Adrenal gland (tissue), 12 donors: Measurements from ENCODE around the gene OPRM1. TPM values are rescaled to one million over a fixed set of nuclear protein-coding genes. Genes with fewer than 3 reads are reported as not detected.

ENCODE experiments used
- DNase-seq, 7 donors: peaks; one replicate each; pipeline ENCODE4 v3.0.0-alpha.2; 2019 to 2020
- H3K27ac ChIP-seq, 5 donors: fragments of 200-600 bp; sonication (generic) in 4 of 5; 1 replicate in 3 of 5; 2 replicates in 2 of 5; pipeline versions ENCODE4 v1.5.1 to v1.8.0; 2016 to 2020; ENCODE audit warnings: mild to moderate bottlenecking in 1 of 5
- H3K27me3 ChIP-seq: fragments of 200-600 bp; 2 replicates; pipeline ENCODE4 v1.8.0; 2021
- H3K36me3 ChIP-seq, 2 donors: fragments of 200-600 bp; replicated peaks in 1 of 2; 1 replicate in 1 of 2; 2 replicates in 1 of 2; pipeline versions ENCODE4 v1.5.1 to v1.8.0; 2018 to 2022
- H3K4me1 ChIP-seq, 2 donors: fragments of 200-600 bp; replicated peaks in 1 of 2; 1 replicate in 1 of 2; 2 replicates in 1 of 2; pipeline versions ENCODE4 v1.5.1 to v1.8.0; 2018 to 2021
- H3K4me3 ChIP-seq, 4 donors: fragments of 200-600 bp; sonication (generic) in 3 of 4; one replicate each; pipeline ENCODE4 v1.5.1; 2016 to 2018
- H3K9me3 ChIP-seq, 3 donors: fragments of 200-600 bp; sonication (generic) in 1 of 3; replicated peaks in 1 of 3; 1 replicate in 2 of 3; 2 replicates in 1 of 3; pipeline versions ENCODE4 v1.5.1 to v1.8.0; 2016 to 2021
- POLR2A ChIP-seq, 2 donors: fragments of 450-650 bp; IDR thresholded peaks; one replicate each; pipeline ENCODE4 v1.6.1; 2017; ENCODE audit warnings: antibody characterized with exemption in 2 of 2, mild to moderate bottlenecking in 2 of 2, moderate library complexity in 1 of 2
- WGBS, 4 donors: extraction: QIAGEN DNeasy Blood & Tissue Kit in 2 of 4; methylation state at CpG; one replicate each; pipeline versions ENCODE4 v1.1.5 to v1.1.7; 2013 to 2017; 5-methylcytosine and 5-hydroxymethylcytosine counted together
- intact Hi-C, 2 donors: fragments of 100-400 bp; cut with DNase I; formaldehyde crosslinking; loops; one replicate each; pipeline versions ENCODE4 v1.14.1 to v1.15.0; 2022 to 2023
- polyA plus RNA-seq, 3 donors: library from polyadenylated mRNA; stranded (reverse); fragments of 200-250 nt in 2 of 3; fragments of 350-450 nt in 1 of 3; fragmentation: Illumina TruSeq in 1 of 3; extraction: RNeasy Lipid Tissue Mini Kit (QIAGEN cat#74804) in 1 of 3; gene quantifications; one replicate each; pipeline ENCODE4 v1.2.3, GENCODE V29; 2013 to 2014
- total RNA-seq, 9 donors: library from RNA; depleted of rRNA in 4 of 9; stranded (reverse); fragments of >200 nt in 4 of 9; fragments of 120-200 nt in 1 of 9; fragmentation: NEBNext Ultra II Directional in 1 of 9; extraction: Animal tissue kit (Norgen Biotek cat#: 25700) in 1 of 9; gene quantifications; one replicate each; pipeline versions ENCODE4 v1.1.0 to v1.2.4, GENCODE V29; 2013 to 2023
- TF ChIP-seq, protein P1 (sequence below), 6 experiments: fragments of 450-650 bp in 4 of 6; fragments of 200-600 bp in 2 of 6; sonication (generic) in 1 of 6; IDR thresholded peaks; 1 replicate in 5 of 6; 2 replicates in 1 of 6; pipeline versions ENCODE4 v1.5.1 to v1.8.0; 2016 to 2021; ENCODE audit warnings: antibody characterized with exemption in 6 of 6, mild to moderate bottlenecking in 2 of 6, moderate library complexity in 1 of 6
- donor health status: healthy with polysubstance abuse.
- donor health status: Bipolar disorder and iron deficiency.
- donor health status: DM: yes; HTN: yes; CAD: no.
- donor health status: DM: no; HTN: no; CAD: no.
- donor health status: DM: no; HTN: no; CAD: no.
- donor health status: DM: yes; HTN: yes; CAD: no.

The OPRM1 gene
- total and polyA plus RNA-seq, 12 donors = 0.19 to 3.5 (median 1.0) TPM; not detected in 4

DNA sequence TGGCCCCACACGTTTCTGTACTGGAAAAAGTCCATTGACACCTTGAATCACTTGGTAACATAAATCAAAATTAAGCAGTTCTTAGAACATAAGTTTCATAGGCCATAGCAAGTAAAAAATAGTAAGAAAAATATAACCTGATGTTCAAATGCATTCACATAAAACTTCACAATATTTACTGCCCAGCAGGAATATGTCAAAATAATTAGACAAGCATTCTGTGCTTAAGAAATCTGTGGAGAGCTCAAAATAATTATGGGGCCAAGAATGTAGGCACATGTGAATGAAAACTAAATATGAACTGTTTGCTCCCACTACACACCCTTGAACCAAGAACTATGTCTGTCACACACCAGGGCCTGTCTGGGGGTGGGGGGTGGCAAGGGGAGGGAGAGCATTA, 246.8 kb downstream of the OPRM1 start:
- Histone ChIP-seq H3K4me3 (no peak overlapping the region), H3K4me1 (no peaks in the 10 kb centered on the region), H3K27me3 (no peaks in the 10 kb centered on the region), H3K36me3 (no peaks in the 10 kb centered on the region), H3K27ac (no peak overlapping the region), H3K9me3 (no peaks in the 10 kb centered on the region)
- TF ChIP-seq, protein P1, sequence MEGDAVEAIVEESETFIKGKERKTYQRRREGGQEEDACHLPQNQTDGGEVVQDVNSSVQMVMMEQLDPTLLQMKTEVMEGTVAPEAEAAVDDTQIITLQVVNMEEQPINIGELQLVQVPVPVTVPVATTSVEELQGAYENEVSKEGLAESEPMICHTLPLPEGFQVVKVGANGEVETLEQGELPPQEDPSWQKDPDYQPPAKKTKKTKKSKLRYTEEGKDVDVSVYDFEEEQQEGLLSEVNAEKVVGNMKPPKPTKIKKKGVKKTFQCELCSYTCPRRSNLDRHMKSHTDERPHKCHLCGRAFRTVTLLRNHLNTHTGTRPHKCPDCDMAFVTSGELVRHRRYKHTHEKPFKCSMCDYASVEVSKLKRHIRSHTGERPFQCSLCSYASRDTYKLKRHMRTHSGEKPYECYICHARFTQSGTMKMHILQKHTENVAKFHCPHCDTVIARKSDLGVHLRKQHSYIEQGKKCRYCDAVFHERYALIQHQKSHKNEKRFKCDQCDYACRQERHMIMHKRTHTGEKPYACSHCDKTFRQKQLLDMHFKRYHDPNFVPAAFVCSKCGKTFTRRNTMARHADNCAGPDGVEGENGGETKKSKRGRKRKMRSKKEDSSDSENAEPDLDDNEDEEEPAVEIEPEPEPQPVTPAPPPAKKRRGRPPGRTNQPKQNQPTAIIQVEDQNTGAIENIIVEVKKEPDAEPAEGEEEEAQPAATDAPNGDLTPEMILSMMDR (IDR thresholded peaks at IDR 0.05) = no peak
- no peak for TF ChIP-seq POLR2A (IDR thresholded peaks at IDR 0.05)
- DNase-seq = no peak
- intact Hi-C loops = no loop called here
- WGBS, 4 donors = 48 to 73% (median 63%) methylated on average over 1 of the region's 1 CpG

- no peak for DNase-seq
- H3K27ac ChIP-seq = no peak overlapping the region
- H3K4me3 ChIP-seq = no peak overlapping the region
- peaks cover 0 to 9% of the 10 kb centered on the region in 2 donors for H3K4me1 ChIP-seq
- TF ChIP-seq POLR2A (IDR thresholded peaks at IDR 0.05) = no peak
- TF ChIP-seq, protein P1 (IDR thresholded peaks at IDR 0.05) = no peak
- no peaks in the 10 kb centered on the region for H3K27me3 ChIP-seq
- WGBS, 4 donors = 84 to 92% (median 89%) methylated on average over 4 to 6 of the region's 6 CpGs
- intact Hi-C loops = no loop called here
- no peaks in the 10 kb centered on the region for H3K36me3 ChIP-seq
- H3K9me3 ChIP-seq = no peaks in the 10 kb centered on the region
These were observed 250.9 kb downstream of the OPRM1 start for GRCh38 chr6:154289818-154290508.

DNA sequence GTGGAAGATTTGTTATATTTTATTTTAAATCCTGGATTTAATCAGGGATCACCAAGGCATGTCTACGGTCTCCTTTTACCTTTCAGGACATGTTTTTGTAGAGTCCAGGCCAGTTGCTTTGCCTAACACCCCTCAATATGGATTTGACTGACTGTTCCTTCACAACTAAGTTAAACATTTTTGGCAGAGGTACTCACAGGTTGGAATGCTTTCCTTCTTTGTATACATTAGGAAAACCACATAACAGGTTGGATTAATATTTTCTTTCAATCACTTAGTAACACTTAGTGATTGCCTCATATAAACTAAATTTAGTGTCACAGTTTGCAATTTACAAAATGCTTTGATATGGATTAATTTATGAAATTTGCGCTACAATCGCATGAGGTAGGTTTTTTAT, 253.0 kb downstream of the OPRM1 start:
- DNase-seq = no peak
- Histone ChIP-seq H3K4me3 (no peak overlapping the region), H3K36me3 (no peaks in the 10 kb centered on the region), H3K27ac (no peak overlapping the region), H3K9me3 (no peaks in the 10 kb centered on the region), H3K27me3 (no peaks in the 10 kb centered on the region), H3K4me1 (peaks cover 0 to 9% of the 10 kb centered on the region in 2 donors)
- WGBS, 4 donors = 63 to 85% (median 66%) methylated on average over 3 of the region's 3 CpGs
- intact Hi-C loops = no loop called here
- no peak for TF ChIP-seq POLR2A (IDR thresholded peaks at IDR 0.05)
- TF ChIP-seq, protein P1 (IDR thresholded peaks at IDR 0.05) = no peak

DNA sequence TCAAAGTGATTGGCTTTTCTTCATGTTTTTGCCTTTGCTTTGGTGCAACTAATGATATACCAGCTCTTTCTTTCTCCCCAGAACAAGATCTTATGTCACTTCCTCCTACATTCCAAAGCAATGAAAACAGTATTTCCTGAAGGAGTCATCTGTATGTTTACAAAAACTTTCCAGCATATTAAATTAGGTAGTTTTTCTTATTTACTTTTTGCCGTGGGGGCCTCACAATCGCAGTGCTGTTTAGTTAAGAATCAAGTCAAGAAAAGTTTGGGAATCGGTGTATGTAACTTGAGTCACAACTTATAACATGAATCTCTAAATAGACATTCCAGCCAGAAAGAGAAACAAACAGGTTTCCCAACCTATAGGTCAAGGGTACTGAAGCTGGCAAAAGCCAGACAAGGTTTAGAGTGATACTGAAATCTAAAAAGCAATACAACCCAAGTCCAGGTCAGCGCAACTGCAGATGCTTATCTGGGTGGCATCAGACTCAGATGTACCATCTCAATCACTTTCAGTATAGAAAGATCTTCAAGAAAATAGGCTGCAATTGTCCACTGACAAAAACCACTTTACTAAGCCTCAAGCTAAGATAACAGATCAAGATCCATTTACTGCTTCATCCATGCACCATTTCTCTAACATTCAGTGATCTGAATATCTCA, 253.9 kb downstream of the OPRM1 start:
- 54 to 61% (median 58%) methylated on average over 4 of the region's 4 CpGs for WGBS, 4 donors
- no peaks in the 10 kb centered on the region for H3K36me3 ChIP-seq
- no peak overlapping the region for H3K27ac ChIP-seq
- DNase-seq = no peak
- no peak overlapping the region for H3K4me3 ChIP-seq
- no peaks in the 10 kb centered on the region for H3K27me3 ChIP-seq
- no peaks in the 10 kb centered on the region for H3K9me3 ChIP-seq
- intact Hi-C loops = no loop called here
- TF ChIP-seq, protein P1 (IDR thresholded peaks at IDR 0.05) = no peak
- TF ChIP-seq POLR2A (IDR thresholded peaks at IDR 0.05) = no peak
- peaks cover 4 to 16% of the 10 kb centered on the region in 2 donors for H3K4me1 ChIP-seq
